ENCODE results near the gene WNT10A. TPM values are rescaled to one million over a fixed set of nuclear protein-coding genes. Genes with fewer than 3 reads are reported as not detected.

The WNT10A gene
- total and polyA plus RNA-seq, 9 of the 15 experiments (the other 6 are each of a cell fraction or from before 2014, with no cell fraction given): not detected

DNA sequence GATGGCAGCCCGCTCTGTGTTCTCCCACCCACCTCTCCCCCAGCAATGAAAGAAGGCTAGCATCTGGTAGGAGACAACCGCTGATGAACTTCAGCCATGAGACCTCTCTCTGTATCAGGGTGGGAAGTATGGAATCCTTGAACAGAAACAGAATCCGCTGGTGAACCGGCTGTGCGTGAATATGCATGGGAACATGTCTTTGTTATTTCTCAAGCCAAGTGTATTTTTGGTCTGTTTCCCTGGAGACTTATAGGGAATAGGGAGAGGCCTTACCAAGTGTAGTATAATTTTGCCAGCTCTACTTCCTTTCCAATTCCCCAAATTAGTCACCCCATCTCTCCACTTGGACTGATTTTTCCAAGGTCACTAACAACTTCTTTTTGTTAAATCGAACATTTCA, 30.1 kb downstream of the WNT10A start (continued):
- TF ChIP-seq FOXJ2 (tag; IDR thresholded peaks at IDR 0.05) (no peak), SREBF2 (CRISPR knock-in tag; IDR thresholded peaks at IDR 0.05) (no peak), WHSC1 (IDR thresholded peaks at IDR 0.05; ENCODE audit: low read length) (no peak), SIX5 (IDR thresholded peaks at IDR 0.05; ENCODE audit: borderline replicate concordance in 1 of 2, insufficient read depth in 1 of 2, low read depth in 1 of 2, low read length in 2 of 2) (no peak), ZNF232 (CRISPR knock-in tag; IDR thresholded peaks at IDR 0.05) (no peak), HNRNPK (IDR thresholded peaks at IDR 0.05; ENCODE audit: low read depth, low read length, poor library complexity, severe bottlenecking) (no peak)
- TF ChIP-seq, protein P1, sequence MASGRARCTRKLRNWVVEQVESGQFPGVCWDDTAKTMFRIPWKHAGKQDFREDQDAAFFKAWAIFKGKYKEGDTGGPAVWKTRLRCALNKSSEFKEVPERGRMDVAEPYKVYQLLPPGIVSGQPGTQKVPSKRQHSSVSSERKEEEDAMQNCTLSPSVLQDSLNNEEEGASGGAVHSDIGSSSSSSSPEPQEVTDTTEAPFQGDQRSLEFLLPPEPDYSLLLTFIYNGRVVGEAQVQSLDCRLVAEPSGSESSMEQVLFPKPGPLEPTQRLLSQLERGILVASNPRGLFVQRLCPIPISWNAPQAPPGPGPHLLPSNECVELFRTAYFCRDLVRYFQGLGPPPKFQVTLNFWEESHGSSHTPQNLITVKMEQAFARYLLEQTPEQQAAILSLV (tag; IDR thresholded peaks at IDR 0.05): no peak

DNA sequence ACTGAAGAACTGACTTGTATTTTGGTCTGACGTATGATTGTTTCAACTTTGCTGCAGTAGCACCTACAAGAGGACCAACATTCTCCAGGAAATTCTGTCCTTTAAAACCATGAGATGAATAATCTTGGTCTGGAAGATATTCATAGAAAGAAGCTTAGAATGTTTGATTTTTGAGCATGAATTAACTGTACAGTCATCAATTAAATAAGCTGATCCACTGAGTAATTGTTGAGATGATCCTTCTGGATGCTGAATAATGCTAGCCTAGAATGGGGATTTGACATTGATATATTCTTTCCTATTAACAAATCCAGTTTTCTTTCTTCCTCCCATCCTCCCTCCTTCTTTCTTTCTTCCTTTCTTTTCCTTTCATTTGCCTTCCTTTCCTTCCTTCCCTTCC, 39.9 kb downstream of the WNT10A start:
- Histone ChIP-seq H3K36me3 (ENCODE audit: control insufficient read depth, insufficient read depth, low read length) (no peaks in the 10 kb centered on the region), H2AFZ (ENCODE audit: low read depth, low read length) (no peak overlapping the region), H3K4me2 (ENCODE audit: insufficient read depth, low read length) (no peak overlapping the region), H4K20me1 (replicated peaks; ENCODE audit: control insufficient read depth, insufficient read depth, low read length) (no peaks in the 10 kb centered on the region), H3K79me2 (ENCODE audit: control insufficient read depth, insufficient read depth, low read length) (no peaks in the 10 kb centered on the region), H3K9me1 (ENCODE audit: control insufficient read depth, insufficient read depth, low read length) (no peaks in the 10 kb centered on the region), H3K9me3 (replicated peaks; ENCODE audit: control insufficient read depth, insufficient read depth, low read depth, low read length) (no peaks in the 10 kb centered on the region), H3K4me1 (replicated peaks in 1 of 2; ENCODE audit: control insufficient read depth in 2 of 2, insufficient read depth in 2 of 2, low read length in 2 of 2) (no peaks in the 10 kb centered on the region), H3K27ac (ENCODE audit: extremely low read depth, low read depth, low read length) (no peak overlapping the region), H3K9ac (ENCODE audit: insufficient read depth in 1 of 2, low read depth in 2 of 2, low read length in 2 of 2) (no peak overlapping the region), H3K27me3 (ENCODE audit: control insufficient read depth in 2 of 2, insufficient read depth in 2 of 2, low read length in 2 of 2) (no peaks in the 10 kb centered on the region), H3K4me3 (no peak overlapping the region)
- FAIRE-seq (no peak), ATAC-seq (no peak), DNase-seq (ENCODE audit: extremely low read depth in 1 of 4, low spot score in 3 of 4) (no peak)
- WGBS (ENCODE audit: insufficient coverage, low coverage, missing lambda C conversion rate): 86% methylated on average over 1 of the region's 1 CpG
- in situ Hi-C loops (cut with MboI): no loop called here
- POLR2A ChIA-PET: no interaction called here
- CTCF ChIA-PET (ENCODE audit: low intra/inter-chr PET ratio): no interaction called here
- BruUV-seq (replicated peaks): no TSS peak
- intact Hi-C loops (cut with micrococcal nuclease): no loop called here
- TF ChIP-seq MYBL2 (IDR thresholded peaks at IDR 0.05; ENCODE audit: low read depth) (no peak), MYBL2 (CRISPR knock-in tag; IDR thresholded peaks at IDR 0.05; ENCODE audit: borderline replicate concordance) (no peak), ZNF408 (CRISPR knock-in tag; IDR thresholded peaks at IDR 0.05; ENCODE audit: low read depth) (no peak), POLR3A (IDR thresholded peaks at IDR 0.05; ENCODE audit: borderline replicate concordance, extremely low read depth, insufficient read depth, insufficient read length) (no peak), NFATC3 (IDR thresholded peaks at IDR 0.05) (no peak), ZKSCAN1 (IDR thresholded peaks at IDR 0.05; ENCODE audit: low read depth, low read length) (no peak), ZBTB8A (IDR thresholded peaks at IDR 0.05; ENCODE audit: partially characterized antibody) (no peak), TCFL5 (CRISPR knock-in tag; conservative IDR thresholded peaks at IDR 0.05) (no peak), PRMT5 (CRISPR knock-in tag; IDR thresholded peaks at IDR 0.05) (no peak)
- TF ChIP-seq, protein P2, sequence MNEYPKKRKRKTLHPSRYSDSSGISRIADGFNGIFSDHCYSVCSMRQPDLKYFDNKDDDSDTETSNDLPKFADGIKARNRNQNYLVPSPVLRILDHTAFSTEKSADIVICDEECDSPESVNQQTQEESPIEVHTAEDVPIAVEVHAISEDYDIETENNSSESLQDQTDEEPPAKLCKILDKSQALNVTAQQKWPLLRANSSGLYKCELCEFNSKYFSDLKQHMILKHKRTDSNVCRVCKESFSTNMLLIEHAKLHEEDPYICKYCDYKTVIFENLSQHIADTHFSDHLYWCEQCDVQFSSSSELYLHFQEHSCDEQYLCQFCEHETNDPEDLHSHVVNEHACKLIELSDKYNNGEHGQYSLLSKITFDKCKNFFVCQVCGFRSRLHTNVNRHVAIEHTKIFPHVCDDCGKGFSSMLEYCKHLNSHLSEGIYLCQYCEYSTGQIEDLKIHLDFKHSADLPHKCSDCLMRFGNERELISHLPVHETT (CRISPR knock-in tag; conservative IDR thresholded peaks at IDR 0.05 in 1 of 2, IDR thresholded peaks at IDR 0.05 in 1 of 2): no peak
- TF ChIP-seq, protein P3, sequence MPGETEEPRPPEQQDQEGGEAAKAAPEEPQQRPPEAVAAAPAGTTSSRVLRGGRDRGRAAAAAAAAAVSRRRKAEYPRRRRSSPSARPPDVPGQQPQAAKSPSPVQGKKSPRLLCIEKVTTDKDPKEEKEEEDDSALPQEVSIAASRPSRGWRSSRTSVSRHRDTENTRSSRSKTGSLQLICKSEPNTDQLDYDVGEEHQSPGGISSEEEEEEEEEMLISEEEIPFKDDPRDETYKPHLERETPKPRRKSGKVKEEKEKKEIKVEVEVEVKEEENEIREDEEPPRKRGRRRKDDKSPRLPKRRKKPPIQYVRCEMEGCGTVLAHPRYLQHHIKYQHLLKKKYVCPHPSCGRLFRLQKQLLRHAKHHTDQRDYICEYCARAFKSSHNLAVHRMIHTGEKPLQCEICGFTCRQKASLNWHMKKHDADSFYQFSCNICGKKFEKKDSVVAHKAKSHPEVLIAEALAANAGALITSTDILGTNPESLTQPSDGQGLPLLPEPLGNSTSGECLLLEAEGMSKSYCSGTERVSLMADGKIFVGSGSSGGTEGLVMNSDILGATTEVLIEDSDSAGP (CRISPR knock-in tag; IDR thresholded peaks at IDR 0.05): no peak

Measured in K562 (cell line).